ENCODE measurements around the gene FAM3B.
"Not testable (repeated sequence)": the region's sequence is repeated elsewhere in the genome, so short reads cannot be mapped to it uniquely, and the experiment has no call there.

The FAM3B gene

GRCh38 chr21:41295721-41296254, 20.8 kb upstream of the FAM3B start:
- no peak for TF ChIP-seq JUND (IDR thresholded peaks at IDR 0.05; ENCODE audit: low read depth)
- in situ Hi-C loops (cut with HindIII; ENCODE audit: low pct_unique_long_range_greater_than_20kb, low sequenced_read_pairs), result no loop called here
- no peak for DNase-seq (ENCODE audit: low read depth in 1 of 2, low spot score in 1 of 2)

- in situ Hi-C loops (cut with HindIII; ENCODE audit: low pct_unique_long_range_greater_than_20kb, low sequenced_read_pairs), result no loop called here
Measured at GRCh38 chr21:41302976-41303375, 13.6 kb upstream of the FAM3B start.

GRCh38 chr21:41304068-41304720, 12.4 kb upstream of the FAM3B start:
- TF ChIP-seq JUND (IDR thresholded peaks at IDR 0.05; ENCODE audit: low read depth), result no peak
- in situ Hi-C loops (cut with HindIII; ENCODE audit: low pct_unique_long_range_greater_than_20kb, low sequenced_read_pairs), result no loop called here
- no peak for DNase-seq (ENCODE audit: low read depth in 1 of 2, low spot score in 1 of 2)

More at GRCh38 chr21:41302976-41303375, 13.6 kb upstream of the FAM3B start:
- DNase-seq (ENCODE audit: low read depth in 1 of 2, low spot score in 1 of 2), result peak in 1 of 2 experiments; percentile 35
- TF ChIP-seq JUND (IDR thresholded peaks at IDR 0.05; ENCODE audit: low read depth), result no peak

GRCh38 chr21:41307219-41307618, 9.4 kb upstream of the FAM3B start:
- in situ Hi-C loops (cut with HindIII; ENCODE audit: low pct_unique_long_range_greater_than_20kb, low sequenced_read_pairs), result no loop called here
- no peak for TF ChIP-seq JUND (IDR thresholded peaks at IDR 0.05; ENCODE audit: low read depth)
- DNase-seq (ENCODE audit: low read depth in 1 of 2, low spot score in 1 of 2), result no peak

GRCh38 chr21:41313285-41314164, 3.1 kb upstream of the FAM3B start:
- in situ Hi-C loops (cut with HindIII; ENCODE audit: low pct_unique_long_range_greater_than_20kb, low sequenced_read_pairs), result not testable (repeated sequence)

DNA sequence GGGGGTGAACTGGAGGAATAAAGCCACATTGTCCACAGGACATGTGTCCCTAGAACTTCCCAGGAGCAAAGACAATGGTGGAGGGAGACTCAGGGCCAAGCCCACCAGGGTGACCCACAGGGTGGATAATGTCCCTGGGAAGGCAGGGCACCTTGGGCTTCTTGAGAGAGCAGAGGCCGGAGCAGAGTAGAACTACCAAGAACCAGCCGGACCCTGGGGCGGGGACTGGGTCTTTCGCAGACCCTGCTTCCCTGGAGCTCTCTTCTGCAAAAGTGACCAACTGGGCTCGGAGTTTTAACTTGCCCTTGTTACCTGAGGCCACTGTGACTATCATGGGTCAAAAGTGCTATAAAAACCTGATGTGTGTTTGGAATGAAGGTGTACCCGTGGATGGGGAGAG, 875 bp upstream of the FAM3B start:
- TF ChIP-seq JUND (IDR thresholded peaks at IDR 0.05; ENCODE audit: low read depth), result no peak
- no peak for DNase-seq (ENCODE audit: low read depth in 1 of 2, low spot score in 1 of 2)
- in situ Hi-C loops (cut with HindIII; ENCODE audit: low pct_unique_long_range_greater_than_20kb, low sequenced_read_pairs), result no loop called here

More at GRCh38 chr21:41313285-41314164, 3.1 kb upstream of the FAM3B start:
- not testable (repeated sequence) for DNase-seq (ENCODE audit: low read depth in 1 of 2, low spot score in 1 of 2)

GRCh38 chr21:41317063-41317392, 427 bp downstream of the FAM3B start:
- in situ Hi-C loops (cut with HindIII; ENCODE audit: low pct_unique_long_range_greater_than_20kb, low sequenced_read_pairs), result no loop called here
- TF ChIP-seq JUND (IDR thresholded peaks at IDR 0.05; ENCODE audit: low read depth), result no peak
- no peak for DNase-seq (ENCODE audit: low read depth in 1 of 2, low spot score in 1 of 2)

- no peak for TF ChIP-seq JUND (IDR thresholded peaks at IDR 0.05; ENCODE audit: low read depth)
- DNase-seq (ENCODE audit: low read depth in 1 of 2, low spot score in 1 of 2), result no peak
Measured at GRCh38 chr21:41317458-41317857, 857 bp downstream of the FAM3B start.

DNA sequence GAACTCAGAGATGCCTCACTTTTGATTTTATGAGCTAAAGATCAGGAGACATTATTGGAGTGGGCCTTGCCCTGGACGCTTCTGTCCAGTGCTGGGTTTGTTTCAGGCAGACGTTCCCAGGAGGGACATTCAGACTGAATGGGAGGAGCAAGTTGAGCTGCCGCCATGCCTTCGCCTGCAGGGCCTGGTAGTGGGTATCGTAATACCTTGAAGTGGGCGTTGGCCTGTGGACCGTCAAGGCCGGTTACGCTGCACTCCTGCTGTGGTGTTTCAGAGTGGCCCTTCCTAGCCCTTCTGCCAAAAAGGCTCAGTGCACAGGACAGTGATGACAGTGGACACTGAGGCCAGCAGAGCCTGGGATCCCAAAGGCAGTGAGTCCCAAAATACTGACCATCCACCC, 1.6 kb downstream of the FAM3B start:
- in situ Hi-C loops (cut with HindIII; ENCODE audit: low pct_unique_long_range_greater_than_20kb, low sequenced_read_pairs), result no loop called here
- DNase-seq (ENCODE audit: low read depth in 1 of 2, low spot score in 1 of 2), result no peak
- no peak for TF ChIP-seq JUND (IDR thresholded peaks at IDR 0.05; ENCODE audit: low read depth)

More at GRCh38 chr21:41317458-41317857, 857 bp downstream of the FAM3B start:
- in situ Hi-C loops (cut with HindIII; ENCODE audit: low pct_unique_long_range_greater_than_20kb, low sequenced_read_pairs), result no loop called here

DNA sequence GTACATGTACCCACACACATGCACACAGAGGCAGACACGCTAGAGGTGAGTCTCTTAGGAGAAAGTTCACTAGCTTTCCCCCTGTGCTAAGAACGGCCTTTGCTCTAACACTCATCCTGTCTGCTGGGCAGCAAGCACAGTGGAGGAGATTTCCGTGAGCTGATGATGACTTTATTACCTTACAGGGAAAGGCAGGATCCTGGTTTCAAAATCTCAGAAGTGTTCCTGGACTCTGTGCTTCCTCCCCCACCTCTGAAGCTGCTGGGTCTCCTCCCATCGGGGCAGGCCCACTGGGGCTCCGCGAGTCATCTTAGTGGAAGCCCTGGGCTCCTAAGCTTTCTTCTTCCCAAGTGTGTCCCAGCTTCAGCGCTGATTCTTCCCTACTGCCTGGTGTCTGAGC, 2.7 kb downstream of the FAM3B start:
- in situ Hi-C loops (cut with HindIII; ENCODE audit: low pct_unique_long_range_greater_than_20kb, low sequenced_read_pairs), result no loop called here
- no peak for TF ChIP-seq JUND (IDR thresholded peaks at IDR 0.05; ENCODE audit: low read depth)
- no peak for DNase-seq (ENCODE audit: low read depth in 1 of 2, low spot score in 1 of 2)

GRCh38 chr21:41321211-41321907, 4.8 kb downstream of the FAM3B start:
- TF ChIP-seq JUND (IDR thresholded peaks at IDR 0.05; ENCODE audit: low read depth), result no peak
- no peak for DNase-seq (ENCODE audit: low read depth in 1 of 2, low spot score in 1 of 2)
- in situ Hi-C loops (cut with HindIII; ENCODE audit: low pct_unique_long_range_greater_than_20kb, low sequenced_read_pairs), result no loop called here

DNA sequence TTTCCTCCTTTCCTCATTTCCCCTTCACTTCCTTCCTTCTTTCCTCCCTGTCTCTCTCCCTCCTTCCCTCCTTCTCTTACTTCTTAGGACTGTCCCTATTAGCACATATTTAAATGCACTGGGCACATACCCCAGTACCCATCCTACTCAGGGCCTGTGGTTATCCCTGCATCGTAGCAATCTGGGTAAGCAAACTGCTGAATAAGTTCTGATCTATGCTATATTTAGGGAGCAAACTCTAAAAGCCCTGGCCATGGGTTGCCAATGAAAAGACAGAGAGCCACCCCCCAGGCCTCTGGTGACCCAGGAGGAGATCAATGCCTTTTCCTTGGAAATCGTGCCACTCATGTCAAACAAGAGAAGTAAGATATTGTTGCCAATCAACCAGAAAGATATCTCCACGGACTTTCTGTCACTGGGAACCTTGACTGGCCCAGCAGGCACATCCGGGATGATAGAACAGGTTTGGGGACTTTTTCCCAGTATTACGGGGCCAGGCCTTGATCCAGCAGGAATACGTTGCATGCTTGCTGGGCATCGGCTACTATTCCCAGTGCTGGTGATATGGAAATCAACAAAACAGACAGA, 5.4 kb downstream of the FAM3B start:
- in situ Hi-C loops (cut with HindIII; ENCODE audit: low pct_unique_long_range_greater_than_20kb, low sequenced_read_pairs), result no loop called here
- peak in 1 of 2 experiments; percentile 68 for DNase-seq (ENCODE audit: low read depth in 1 of 2, low spot score in 1 of 2)
- no peak for TF ChIP-seq JUND (IDR thresholded peaks at IDR 0.05; ENCODE audit: low read depth)
